IPS-18c (cell line): ENCODE results near the gene FKBP8.

Experiments used
- H3K4me3 ChIP-seq: 2 replicates; pipeline ENCODE4 v1.7.0; 2013; ENCODE audit warnings: low read depth, mild to moderate bottlenecking, low read length, moderate library complexity; ENCODE audit not compliant: insufficient read depth
- H3K9me3 ChIP-seq: one replicate; pipeline ENCODE4 v1.6.1; 2013; ENCODE audit warnings: mild to moderate bottlenecking, low read length, moderate library complexity; ENCODE audit not compliant: control insufficient read depth, insufficient read depth

The FKBP8 gene

GRCh38 chr19:18496980-18497256 lies 46.5 kb downstream of the FKBP8 start:
- Histone ChIP-seq H3K4me3 (no peak overlapping the region), H3K9me3 (peaks cover 6% of the 10 kb centered on the region)

GRCh38 chr19:18496167-18496979 lies 47.0 kb downstream of the FKBP8 start:
- H3K4me3 ChIP-seq = no peak overlapping the region

DNA sequence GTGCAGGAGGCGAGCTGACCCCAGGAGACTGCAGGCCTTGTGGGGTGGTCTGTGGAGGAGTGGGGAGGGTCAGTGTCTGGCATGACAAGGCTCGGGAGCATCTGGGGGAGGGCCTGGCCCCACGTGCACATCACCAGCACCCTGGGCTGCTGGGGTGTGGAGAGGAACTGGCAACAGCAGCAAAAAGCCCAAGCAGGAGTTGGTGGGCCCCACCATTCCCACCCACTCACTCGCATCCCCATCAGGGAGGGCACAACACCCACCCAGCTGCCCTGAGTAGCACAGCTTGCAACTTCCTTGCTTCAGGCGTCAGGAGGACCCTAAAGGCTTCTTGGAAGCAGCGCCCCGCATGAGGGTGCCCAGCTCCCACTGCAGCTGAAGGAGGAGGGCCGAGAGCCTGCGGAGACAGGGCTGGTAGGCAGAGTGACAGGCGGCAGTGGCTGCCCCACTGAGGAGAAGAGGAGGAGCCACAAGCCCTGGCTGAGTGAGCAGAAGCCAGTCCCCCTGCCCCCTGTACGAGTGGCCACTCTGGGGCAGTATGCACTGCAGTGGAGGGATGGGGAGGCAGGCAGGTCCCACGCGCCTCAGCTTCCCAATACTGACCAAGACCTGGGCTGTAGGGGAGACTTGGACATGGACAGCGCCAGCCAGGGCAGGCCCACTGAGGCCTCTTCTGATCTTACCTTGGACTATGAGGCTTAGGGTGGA lies 48.0 kb downstream of the FKBP8 start:
- Histone ChIP-seq H3K4me3 (no peak overlapping the region), H3K9me3 (peaks cover 5% of the 10 kb centered on the region)

More at GRCh38 chr19:18496167-18496979, 47.0 kb downstream of the FKBP8 start:
- peaks cover 6% of the 10 kb centered on the region for H3K9me3 ChIP-seq

- H3K9me3 ChIP-seq = peaks cover 2% of the 10 kb centered on the region
- H3K4me3 ChIP-seq = no peak overlapping the region
Observed at GRCh38 chr19:18494267-18494607, 49.1 kb downstream of the FKBP8 start.

DNA sequence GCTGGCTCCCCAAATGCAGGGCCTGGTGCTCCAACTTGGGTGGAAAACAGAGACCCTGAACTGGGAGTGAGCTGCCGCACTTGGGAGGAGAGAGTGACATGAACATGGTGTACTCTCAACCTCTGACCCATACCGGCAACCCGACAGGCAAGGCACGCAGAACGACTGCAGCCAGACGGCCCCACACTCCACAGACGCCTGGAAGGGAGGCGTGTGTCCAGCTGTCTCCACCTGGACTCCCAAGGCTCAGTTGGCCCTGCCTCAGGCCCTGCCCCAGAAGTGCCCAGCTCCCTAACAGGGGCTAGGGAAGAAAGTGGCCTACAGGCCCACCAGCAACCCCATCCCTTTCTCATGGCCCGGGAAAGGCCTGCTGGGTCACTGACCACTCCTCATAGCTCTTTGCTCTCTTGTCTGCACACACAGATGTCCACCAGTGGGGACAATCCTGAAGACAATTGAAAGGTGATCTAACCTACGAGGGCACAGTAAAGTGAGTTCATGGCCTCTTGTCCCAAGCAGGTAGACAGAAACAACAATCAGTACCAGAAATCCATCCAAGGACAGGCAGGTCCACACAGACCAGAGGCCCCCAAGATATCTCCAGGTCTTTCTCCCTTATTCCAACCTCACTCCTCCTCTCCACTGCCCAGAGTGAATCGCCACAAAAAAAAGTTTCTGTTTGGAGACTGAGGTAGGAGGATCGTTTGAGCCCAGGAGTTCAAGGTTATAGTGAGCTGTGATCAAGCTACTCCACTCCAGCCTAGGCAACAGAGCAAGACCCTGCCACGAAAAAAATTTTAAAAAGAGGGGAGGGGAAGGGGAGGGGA lies 49.7 kb downstream of the FKBP8 start:
- no peak overlapping the region for H3K4me3 ChIP-seq
- H3K9me3 ChIP-seq = no peaks in the 10 kb centered on the region

DNA sequence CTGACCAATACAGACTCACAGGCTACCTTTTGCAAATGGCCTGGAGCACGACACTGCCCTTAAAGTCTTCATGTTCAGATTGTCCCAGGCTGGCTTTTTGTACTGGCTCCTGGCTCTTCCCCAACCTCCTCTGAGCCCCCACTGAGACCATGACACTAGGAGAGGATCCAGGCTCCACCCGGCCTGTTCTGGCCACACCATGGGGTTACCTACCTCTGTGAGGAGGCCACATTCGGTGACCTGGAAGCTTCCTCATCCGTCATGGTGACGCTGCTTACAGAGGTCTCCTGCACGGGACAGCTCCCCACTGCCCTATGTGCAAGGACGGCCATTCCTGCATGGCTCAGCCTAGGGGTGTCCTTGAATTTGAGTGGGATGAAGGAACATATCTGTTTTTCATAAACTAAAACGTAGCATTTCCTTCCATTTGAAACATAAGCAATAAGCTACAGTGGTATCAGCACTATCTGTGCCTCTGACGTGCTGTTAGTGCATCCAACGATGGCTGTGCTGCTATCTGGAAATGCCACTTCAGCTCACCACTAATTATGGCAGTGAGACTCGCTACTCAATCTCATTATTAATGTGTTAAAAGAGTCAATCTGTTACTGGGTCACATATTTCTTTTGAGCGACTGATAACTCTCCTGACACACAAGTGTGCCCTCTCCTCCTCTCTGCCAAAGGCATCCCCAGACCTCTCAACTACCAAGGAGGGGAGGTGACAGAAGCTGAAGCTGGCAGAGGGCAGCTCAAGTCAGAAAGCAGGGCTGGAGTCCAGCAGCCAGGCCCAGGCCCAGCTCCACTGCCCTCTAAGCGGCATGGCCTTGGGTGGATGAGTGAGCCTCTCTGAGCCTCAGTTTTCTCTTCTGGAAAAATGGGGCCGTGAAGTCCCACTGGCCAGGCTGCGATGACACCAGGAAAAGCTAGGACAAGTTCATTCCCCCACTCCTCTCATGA lies 51.1 kb downstream of the FKBP8 start:
- Histone ChIP-seq H3K9me3 (no peaks in the 10 kb centered on the region), H3K4me3 (no peak overlapping the region)

GRCh38 chr19:18490728-18491127 lies 52.6 kb downstream of the FKBP8 start:
- H3K4me3 ChIP-seq = no peak overlapping the region

GRCh38 chr19:18489627-18490184 lies 53.7 kb downstream of the FKBP8 start:
- H3K4me3 ChIP-seq = no peak overlapping the region
- no peaks in the 10 kb centered on the region for H3K9me3 ChIP-seq

More at GRCh38 chr19:18490728-18491127, 52.6 kb downstream of the FKBP8 start:
- H3K9me3 ChIP-seq = no peaks in the 10 kb centered on the region

- Histone ChIP-seq H3K4me3 (no peak overlapping the region), H3K9me3 (no peaks in the 10 kb centered on the region)
Observed at GRCh38 chr19:18488838-18489626, 54.3 kb downstream of the FKBP8 start.

DNA sequence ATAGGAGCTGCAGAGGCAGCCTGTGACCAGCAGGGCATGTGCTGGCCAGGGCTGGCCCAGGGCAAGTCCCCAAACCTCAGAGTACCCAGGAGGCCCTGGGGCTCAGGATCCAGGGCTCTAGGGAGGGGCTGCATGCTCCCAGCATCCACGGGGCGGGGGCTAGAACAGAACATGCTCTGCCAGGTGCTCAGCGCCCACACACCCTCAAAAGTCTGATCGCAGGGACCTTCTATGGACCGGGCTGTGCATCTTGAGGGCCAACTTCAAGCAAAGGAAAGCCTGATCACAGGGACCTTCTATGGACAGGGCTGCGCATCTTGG lies 55.0 kb downstream of the FKBP8 start:
- no peaks in the 10 kb centered on the region for H3K9me3 ChIP-seq
- H3K4me3 ChIP-seq = no peak overlapping the region

DNA sequence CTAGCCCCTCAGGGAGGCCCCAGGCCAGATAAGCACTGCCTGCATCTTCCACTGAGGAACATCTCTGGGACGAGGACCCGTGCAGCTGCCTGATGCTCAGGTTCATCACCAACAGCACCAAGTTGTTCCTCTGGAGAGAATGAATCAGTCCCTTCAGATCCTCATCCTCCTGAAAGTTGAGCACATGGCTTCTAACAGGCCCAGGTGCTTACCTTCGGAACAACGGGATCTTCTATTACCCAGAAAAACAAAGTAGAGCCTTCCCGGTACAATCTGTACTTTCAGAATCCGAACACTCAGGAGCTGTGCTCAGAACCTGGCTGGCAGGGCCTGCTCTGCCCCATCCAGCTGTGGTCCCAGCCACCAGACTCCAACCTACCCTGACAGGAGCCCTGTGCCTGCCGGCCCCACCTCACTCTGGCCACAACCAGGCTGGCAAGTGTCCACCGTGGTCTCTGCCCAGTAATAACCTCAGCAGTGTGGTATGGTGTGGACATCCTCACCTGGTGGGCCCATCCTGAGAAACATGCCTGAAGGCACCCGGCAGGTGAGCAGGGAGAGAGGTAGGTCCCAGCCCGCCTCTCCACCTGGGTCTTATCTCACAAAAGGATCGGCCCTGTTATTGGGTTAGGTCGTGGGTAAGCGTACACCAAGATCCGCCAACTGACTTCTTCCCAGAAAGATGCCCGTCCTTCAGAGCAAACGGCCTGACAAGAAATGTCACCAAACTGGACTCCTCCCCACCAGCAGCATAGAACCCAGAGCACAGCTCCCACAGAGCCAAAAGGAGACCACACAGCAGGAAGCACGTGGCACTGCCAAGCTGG lies 55.6 kb downstream of the FKBP8 start:
- Histone ChIP-seq H3K9me3 (no peaks in the 10 kb centered on the region), H3K4me3 (no peak overlapping the region)

DNA sequence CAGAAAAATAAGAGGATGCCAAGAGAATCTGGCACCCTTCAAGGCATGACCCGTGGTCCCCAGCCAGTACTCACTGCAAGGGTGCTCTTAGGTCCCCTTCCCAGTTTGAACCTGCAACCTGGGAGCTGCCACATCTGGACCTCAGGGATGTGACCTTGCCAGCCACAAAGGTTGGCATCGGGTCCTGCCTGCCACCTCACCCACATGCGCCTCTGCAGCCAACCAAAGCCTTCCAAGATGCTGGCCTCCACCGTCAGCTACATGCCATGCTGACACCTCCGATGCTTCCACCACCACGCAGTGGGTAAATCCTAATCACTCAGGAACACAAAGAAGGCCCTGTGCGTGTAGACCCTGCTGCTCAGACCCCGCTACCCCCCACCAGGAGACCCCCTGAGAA lies 56.6 kb downstream of the FKBP8 start:
- no peak overlapping the region for H3K4me3 ChIP-seq
- H3K9me3 ChIP-seq = no peaks in the 10 kb centered on the region

GRCh38 chr19:18484992-18485391 lies 58.4 kb downstream of the FKBP8 start:
- Histone ChIP-seq H3K4me3 (no peak overlapping the region), H3K9me3 (no peaks in the 10 kb centered on the region)

GRCh38 chr19:18483119-18483890 lies 60.1 kb downstream of the FKBP8 start:
- Histone ChIP-seq H3K9me3 (no peaks in the 10 kb centered on the region), H3K4me3 (no peak overlapping the region)
